ENCODE measurements around the gene PIGQ.

Gene PIGQ

GRCh38 chr16:572865-573650 is 3.3 kb downstream of the PIGQ start:
- no peak for DNase-seq

GRCh38 chr16:574021-574760 is 4.4 kb downstream of the PIGQ start:
- no peak for DNase-seq

GRCh38 chr16:575354-576196 is 5.8 kb downstream of the PIGQ start:
- no peak for DNase-seq

GRCh38 chr16:576197-576822 is 6.5 kb downstream of the PIGQ start:
- no peak for DNase-seq

- DNase-seq: no peak
These were observed 7.0 kb downstream of the PIGQ start for GRCh38 chr16:576823-577201.

- DNase-seq: no peak
These were observed 8.0 kb downstream of the PIGQ start for GRCh38 chr16:577796-578195.

- no peak for DNase-seq
These were observed 8.6 kb downstream of the PIGQ start for GRCh38 chr16:578232-578869.

- peak; percentile 20 for DNase-seq
These were observed 9.2 kb downstream of the PIGQ start for GRCh38 chr16:578870-579405.

- DNase-seq: no peak
These were observed 10.6 kb downstream of the PIGQ start for GRCh38 chr16:580141-580945.

- DNase-seq: no peak
These were observed 11.3 kb downstream of the PIGQ start for GRCh38 chr16:580946-581498.

GRCh38 chr16:582218-582613 is 12.4 kb downstream of the PIGQ start:
- DNase-seq: no peak

GRCh38 chr16:582614-583331 is 13.0 kb downstream of the PIGQ start:
- DNase-seq: no peak

GRCh38 chr16:583470-583814 is 13.7 kb downstream of the PIGQ start:
- no peak for DNase-seq

- peak; percentile 14 for DNase-seq
These were observed 14.2 kb downstream of the PIGQ start for GRCh38 chr16:583815-584591.

GRCh38 chr16:585351-585750 is 15.6 kb downstream of the PIGQ start:
- peak; percentile 19 for DNase-seq

GRCh38 chr16:586047-586644 is 16.4 kb downstream of the PIGQ start:
- no peak for DNase-seq

GRCh38 chr16:586645-587590 is 17.1 kb downstream of the PIGQ start:
- DNase-seq: no peak

GRCh38 chr16:588639-588888 is 18.8 kb downstream of the PIGQ start:
- no peak for DNase-seq

All from NCI-H510A treated with DMSO at 0.1 percent for 48 hours (cell line).